Adrenal gland (tissue), 5 donors: ENCODE results near the gene GPD1L.

ENCODE experiments used
- POLR2A ChIP-seq, 2 donors: fragments of 450-650 bp; IDR thresholded peaks; one replicate each; pipeline ENCODE4 v1.6.1; 2017; ENCODE audit warnings: antibody characterized with exemption in 2 of 2, mild to moderate bottlenecking in 2 of 2, moderate library complexity in 1 of 2
- TF ChIP-seq, protein P1 (sequence below), 6 experiments: fragments of 450-650 bp in 4 of 6; fragments of 200-600 bp in 2 of 6; sonication (generic) in 1 of 6; IDR thresholded peaks; 1 replicate in 5 of 6; 2 replicates in 1 of 6; pipeline versions ENCODE4 v1.5.1 to v1.8.0; 2016 to 2021; ENCODE audit warnings: antibody characterized with exemption in 6 of 6, mild to moderate bottlenecking in 2 of 6, moderate library complexity in 1 of 6
- donor health status: DM: no; HTN: no; CAD: no.

GRCh38 chr3:32172420-32172819 lies 66.0 kb downstream of the GPD1L start:
- TF ChIP-seq, protein P1, sequence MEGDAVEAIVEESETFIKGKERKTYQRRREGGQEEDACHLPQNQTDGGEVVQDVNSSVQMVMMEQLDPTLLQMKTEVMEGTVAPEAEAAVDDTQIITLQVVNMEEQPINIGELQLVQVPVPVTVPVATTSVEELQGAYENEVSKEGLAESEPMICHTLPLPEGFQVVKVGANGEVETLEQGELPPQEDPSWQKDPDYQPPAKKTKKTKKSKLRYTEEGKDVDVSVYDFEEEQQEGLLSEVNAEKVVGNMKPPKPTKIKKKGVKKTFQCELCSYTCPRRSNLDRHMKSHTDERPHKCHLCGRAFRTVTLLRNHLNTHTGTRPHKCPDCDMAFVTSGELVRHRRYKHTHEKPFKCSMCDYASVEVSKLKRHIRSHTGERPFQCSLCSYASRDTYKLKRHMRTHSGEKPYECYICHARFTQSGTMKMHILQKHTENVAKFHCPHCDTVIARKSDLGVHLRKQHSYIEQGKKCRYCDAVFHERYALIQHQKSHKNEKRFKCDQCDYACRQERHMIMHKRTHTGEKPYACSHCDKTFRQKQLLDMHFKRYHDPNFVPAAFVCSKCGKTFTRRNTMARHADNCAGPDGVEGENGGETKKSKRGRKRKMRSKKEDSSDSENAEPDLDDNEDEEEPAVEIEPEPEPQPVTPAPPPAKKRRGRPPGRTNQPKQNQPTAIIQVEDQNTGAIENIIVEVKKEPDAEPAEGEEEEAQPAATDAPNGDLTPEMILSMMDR (IDR thresholded peaks at IDR 0.05) = no peak
- no peak for TF ChIP-seq POLR2A (IDR thresholded peaks at IDR 0.05)
